ENCODE measurements around the gene PANK4.
"Not testable (repeated sequence)": the region's sequence is repeated elsewhere in the genome, so short reads cannot be mapped to it uniquely, and the experiment has no call there.

The PANK4 gene

GRCh38 chr1:2473198-2473597 lies 53.2 kb downstream of the PANK4 start:
- DNase-seq, result no peak

- DNase-seq, result no peak
Observed at GRCh38 chr1:2472561-2473177, 53.7 kb downstream of the PANK4 start.

DNA sequence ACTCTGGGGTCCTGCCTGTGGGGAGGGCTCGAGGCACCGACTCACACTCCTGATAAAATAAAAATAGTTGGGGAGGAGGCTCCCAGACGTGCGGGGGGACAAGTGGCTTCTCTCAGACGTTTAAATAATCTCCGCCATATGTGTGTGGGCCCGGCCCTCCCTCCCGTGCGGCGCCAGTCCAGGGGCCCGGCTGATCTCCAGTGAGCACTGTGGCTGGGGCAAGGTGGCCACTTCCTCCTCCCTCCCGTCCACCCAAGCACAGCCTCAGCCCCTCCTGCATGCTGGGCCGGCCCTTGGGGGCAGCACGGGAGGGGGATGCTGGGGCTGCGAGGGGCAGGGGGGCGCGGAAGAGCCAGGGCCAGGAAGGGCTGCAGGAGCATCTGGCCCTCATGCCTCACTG lies 54.3 kb downstream of the PANK4 start:
- no peak for DNase-seq

- no peak for DNase-seq
Observed at GRCh38 chr1:2471587-2472001, 54.8 kb downstream of the PANK4 start.

- DNase-seq, result no peak
Observed at GRCh38 chr1:2471159-2471471, 55.3 kb downstream of the PANK4 start.

DNA sequence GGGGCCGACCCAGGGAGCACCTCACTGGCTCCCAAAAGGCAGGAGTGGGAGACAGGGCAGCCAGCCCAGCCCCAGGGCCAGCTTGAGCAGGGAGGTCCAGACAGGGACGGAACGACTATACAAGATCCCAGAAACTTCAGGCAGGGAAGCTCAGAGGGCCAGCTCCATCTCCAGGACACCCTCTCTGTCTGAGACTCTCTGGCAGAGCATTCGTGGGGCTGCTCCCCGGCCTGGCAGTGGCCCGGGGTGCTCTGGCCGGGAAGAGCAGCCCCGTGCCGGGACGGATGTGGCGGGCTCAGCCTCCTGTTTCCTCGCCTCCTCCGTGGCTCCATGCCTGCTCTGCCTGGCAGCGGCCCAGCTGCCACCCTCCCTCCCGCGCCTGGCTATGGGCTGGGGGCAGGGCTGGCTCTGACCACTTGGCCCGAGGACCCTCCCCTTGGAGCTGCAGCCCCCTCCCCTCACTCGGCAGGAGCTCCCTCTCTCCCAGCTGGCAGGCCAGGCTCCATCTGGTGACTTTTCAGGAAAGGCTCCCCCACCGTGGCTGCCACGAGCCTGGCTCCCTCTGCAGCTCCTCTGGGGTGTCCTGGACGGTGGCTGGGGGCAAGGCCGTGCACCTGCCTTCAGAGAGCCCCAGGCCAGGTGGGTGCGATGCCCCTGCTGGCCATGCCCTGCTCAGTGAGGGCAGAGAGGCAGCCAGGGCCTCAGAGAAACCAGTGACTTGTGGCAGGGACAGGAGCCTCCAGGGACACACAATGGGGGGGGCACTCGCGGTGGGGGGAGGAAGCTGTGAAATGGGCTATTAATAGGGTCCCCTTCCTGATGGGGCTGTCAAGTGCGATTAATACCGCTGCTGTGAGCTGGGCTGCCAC lies 55.9 kb downstream of the PANK4 start:
- DNase-seq, result no peak

GRCh38 chr1:2469103-2469940 lies 57.1 kb downstream of the PANK4 start:
- no peak for DNase-seq

DNA sequence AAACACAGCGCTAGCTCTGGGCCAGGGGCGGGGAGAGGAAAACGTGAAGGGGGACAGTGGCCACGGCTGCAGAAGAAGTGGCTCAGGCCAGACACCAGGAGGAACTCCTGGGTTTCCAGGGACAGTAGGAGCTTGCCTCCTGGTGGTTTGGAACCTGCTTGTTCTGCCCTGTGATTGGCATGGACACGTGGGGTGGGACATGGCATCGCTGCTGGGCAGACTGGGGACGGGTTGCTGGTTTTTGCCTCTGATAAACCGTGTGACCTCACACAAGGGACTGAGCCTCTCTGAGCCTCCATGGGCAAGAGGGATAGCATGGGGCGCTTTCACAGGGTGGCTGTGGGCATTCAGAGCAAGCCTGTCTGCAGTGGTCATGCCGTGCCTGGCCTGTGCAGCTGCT lies 57.9 kb downstream of the PANK4 start:
- DNase-seq, result no peak

GRCh38 chr1:2468041-2468472 lies 58.3 kb downstream of the PANK4 start:
- DNase-seq, result peak in 2 of 4 experiments; percentile 5 to 14

- peak in 1 of 4 experiments; percentile 11 for DNase-seq
Observed at GRCh38 chr1:2466958-2467554, 59.3 kb downstream of the PANK4 start.

DNA sequence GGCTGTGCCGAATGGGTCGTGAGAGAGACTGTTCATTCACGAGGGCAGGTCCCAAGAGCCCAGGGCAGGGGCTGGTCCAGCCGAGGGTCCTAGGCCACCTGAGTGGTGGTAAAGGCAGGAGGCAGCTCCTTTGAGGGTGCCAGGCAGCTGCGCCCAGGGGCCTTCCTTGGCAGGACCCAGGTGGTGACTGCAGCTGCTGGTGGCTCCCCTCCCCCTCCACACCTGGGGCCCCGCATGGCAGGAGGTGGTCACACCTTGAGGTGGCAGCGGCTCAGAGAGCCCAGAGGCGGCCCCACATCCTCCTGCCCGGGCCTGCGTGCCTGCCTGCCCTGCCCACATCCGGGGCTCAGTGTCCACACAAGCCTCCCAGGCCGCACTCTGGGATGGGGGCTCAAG lies 60.1 kb downstream of the PANK4 start:
- DNase-seq, result no peak

- DNase-seq, result no peak
Observed at GRCh38 chr1:2465371-2466269, 60.8 kb downstream of the PANK4 start.

- no peak for DNase-seq
Observed at GRCh38 chr1:2463396-2463795, 63.0 kb downstream of the PANK4 start.

GRCh38 chr1:2462819-2463218 lies 63.6 kb downstream of the PANK4 start:
- DNase-seq, result no peak

- DNase-seq, result no peak
Observed at GRCh38 chr1:2460996-2461751, 65.2 kb downstream of the PANK4 start.

DNA sequence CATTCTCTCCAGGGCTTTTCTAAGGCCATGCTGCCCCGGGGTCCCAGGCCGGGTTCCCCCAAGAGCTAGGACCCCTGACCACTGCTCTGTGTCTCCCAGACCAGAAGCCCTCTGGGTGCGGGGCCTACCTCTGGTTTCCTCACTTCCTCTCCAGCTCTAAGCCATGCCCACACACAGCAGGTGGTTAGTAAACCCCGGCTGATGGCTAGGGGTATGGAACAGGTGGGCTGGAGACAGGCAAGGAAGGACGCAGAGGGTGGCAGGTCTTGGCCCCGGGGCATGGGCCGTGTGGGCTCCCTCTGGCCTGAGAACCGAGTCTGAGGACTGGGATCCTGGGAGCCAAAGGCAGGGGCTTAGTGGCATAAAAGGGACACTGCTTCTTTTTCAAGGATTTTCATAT lies 66.2 kb downstream of the PANK4 start:
- DNase-seq, result no peak

- no peak for DNase-seq
Observed at GRCh38 chr1:2459757-2460156, 66.6 kb downstream of the PANK4 start.

- DNase-seq, result not testable (repeated sequence)
Observed at GRCh38 chr1:2459102-2459753, 67.2 kb downstream of the PANK4 start.

- DNase-seq, result no peak
Observed at GRCh38 chr1:2458687-2459086, 67.7 kb downstream of the PANK4 start.
